ENCODE data around the gene FLNB. TPM values are rescaled to one million over a fixed set of nuclear protein-coding genes. Genes with fewer than 3 reads are reported as not detected.

FLNB gene
- total RNA-seq, 2 donors from 2014 or later, result 212 to 221 TPM

GRCh38 chr3:58173669-58174398 is 165.6 kb downstream of the FLNB start:
- Mint-ChIP-seq H3K27me3 (ENCODE audit: insufficient read depth) (peaks cover 9% of the 10 kb centered on the region), H3K4me1 (peaks cover 34% of the 10 kb centered on the region), H3K36me3 (ENCODE audit: low read depth) (peaks cover 27% of the 10 kb centered on the region), H3K4me3 (no peak overlapping the region), H3K27ac (peak overlapping the region; percentile 63), H3K9me3 (no peaks in the 10 kb centered on the region)
- Histone ChIP-seq H3K4me1 (ENCODE audit: control insufficient read depth, insufficient read depth, low read length) (peaks cover 23% of the 10 kb centered on the region), H3K36me3 (ENCODE audit: control insufficient read depth, insufficient read depth, low read length) (peaks cover 41% of the 10 kb centered on the region), H3K9ac (ENCODE audit: extremely low read depth, low read length, poor library complexity, severe bottlenecking) (no peak overlapping the region), H3K4me3 (ENCODE audit: low read length) (no peak overlapping the region), H3K9me3 (ENCODE audit: control insufficient read depth, low read length) (no peaks in the 10 kb centered on the region), H3K27ac (ENCODE audit: low read depth, low read length) (no peak overlapping the region), H3K27me3 (ENCODE audit: control insufficient read depth, insufficient read depth, low read length, poor library complexity, severe bottlenecking) (no peaks in the 10 kb centered on the region)
- peak; percentile 89 for DNase-seq
- 71 to 76% methylated on average over 11 to 12 of the region's 12 CpGs for WGBS, 2 experiments (ENCODE audit: insufficient coverage in 1 of 2, insufficient read length in 1 of 2)
- peak; percentile 77 for TF ChIP-seq CTCF (conservative IDR thresholded peaks at IDR 0.05)

- no peak overlapping the region for H3K4me3 Mint-ChIP-seq
- peak overlapping the region; percentile 13 for H3K27ac ChIP-seq (ENCODE audit: low read depth, low read length)
- H3K4me1 ChIP-seq (ENCODE audit: control insufficient read depth, insufficient read depth, low read length), result peaks cover 23% of the 10 kb centered on the region
- peaks cover 34% of the 10 kb centered on the region for H3K4me1 Mint-ChIP-seq
- peaks cover 28% of the 10 kb centered on the region for H3K36me3 ChIP-seq (ENCODE audit: control insufficient read depth, insufficient read depth, low read length)
- DNase-seq, result no peak
- no peak for TF ChIP-seq CTCF (conservative IDR thresholded peaks at IDR 0.05)
- H3K36me3 Mint-ChIP-seq (ENCODE audit: low read depth), result peaks cover 16% of the 10 kb centered on the region
- H3K9ac ChIP-seq (ENCODE audit: extremely low read depth, low read length, poor library complexity, severe bottlenecking), result no peak overlapping the region
- 17 to 51% methylated on average over 1 to 3 of the region's 3 CpGs for WGBS, 2 experiments (ENCODE audit: insufficient coverage in 1 of 2, insufficient read length in 1 of 2)
- H3K27ac Mint-ChIP-seq, result peak overlapping the region; percentile 90
- H3K9me3 Mint-ChIP-seq, result no peaks in the 10 kb centered on the region
- no peaks in the 10 kb centered on the region for H3K27me3 ChIP-seq (ENCODE audit: control insufficient read depth, insufficient read depth, low read length, poor library complexity, severe bottlenecking)
- peaks cover 9% of the 10 kb centered on the region for H3K27me3 Mint-ChIP-seq (ENCODE audit: insufficient read depth)
- H3K9me3 ChIP-seq (ENCODE audit: control insufficient read depth, low read length), result no peaks in the 10 kb centered on the region
- no peak overlapping the region for H3K4me3 ChIP-seq (ENCODE audit: low read length)
These were observed 166.9 kb downstream of the FLNB start for GRCh38 chr3:58175187-58175436.

GRCh38 chr3:58175437-58176184 is 167.4 kb downstream of the FLNB start:
- peaks cover 9% of the 10 kb centered on the region for H3K27me3 Mint-ChIP-seq (ENCODE audit: insufficient read depth)
- Histone ChIP-seq H3K4me1 (ENCODE audit: control insufficient read depth, insufficient read depth, low read length) (peaks cover 23% of the 10 kb centered on the region), H3K9me3 (ENCODE audit: control insufficient read depth, low read length) (no peaks in the 10 kb centered on the region), H3K27ac (ENCODE audit: low read depth, low read length) (peak overlapping the region; percentile 13), H3K9ac (ENCODE audit: extremely low read depth, low read length, poor library complexity, severe bottlenecking) (no peak overlapping the region), H3K36me3 (ENCODE audit: control insufficient read depth, insufficient read depth, low read length) (peaks cover 23% of the 10 kb centered on the region), H3K4me3 (ENCODE audit: low read length) (no peak overlapping the region), H3K27me3 (ENCODE audit: control insufficient read depth, insufficient read depth, low read length, poor library complexity, severe bottlenecking) (no peaks in the 10 kb centered on the region)
- peak overlapping the region; percentile 90 for H3K27ac Mint-ChIP-seq
- H3K9me3 Mint-ChIP-seq, result no peaks in the 10 kb centered on the region
- TF ChIP-seq CTCF (conservative IDR thresholded peaks at IDR 0.05), result no peak
- H3K4me3 Mint-ChIP-seq, result no peak overlapping the region
- H3K36me3 Mint-ChIP-seq (ENCODE audit: low read depth), result peaks cover 12% of the 10 kb centered on the region
- peaks cover 34% of the 10 kb centered on the region for H3K4me1 Mint-ChIP-seq
- 54 to 65% methylated on average over 17 to 18 of the region's 18 CpGs for WGBS, 2 experiments (ENCODE audit: insufficient coverage in 1 of 2, insufficient read length in 1 of 2)
- peak; percentile 71 for DNase-seq
